Stimulated activated CD4-positive, alpha-beta T cell treated with anti-CD3 and anti-CD28 coated beads, Interleukin-1b, Interleukin-23, amount 100 ng/mL, for 4 hours (primary cell): Measurements from ENCODE around the gene TNNI2.
"Not testable (repeated sequence)": the region's sequence is repeated elsewhere in the genome, so short reads cannot be mapped to it uniquely, and the experiment has no call there.

Experiments
- DNase-seq, 2 donors: peaks; one replicate each; pipeline ENCODE4 v3.0.0-alpha.2; 2020; ENCODE audit warnings: low read depth in 2 of 2

TNNI2 gene

GRCh38 chr11:1875093-1875850 lies 36.5 kb downstream of the TNNI2 start:
- no peak for DNase-seq

GRCh38 chr11:1875851-1876301 lies 37.1 kb downstream of the TNNI2 start:
- not testable (repeated sequence) for DNase-seq

GRCh38 chr11:1876361-1877063 lies 37.7 kb downstream of the TNNI2 start:
- no peak for DNase-seq

DNA sequence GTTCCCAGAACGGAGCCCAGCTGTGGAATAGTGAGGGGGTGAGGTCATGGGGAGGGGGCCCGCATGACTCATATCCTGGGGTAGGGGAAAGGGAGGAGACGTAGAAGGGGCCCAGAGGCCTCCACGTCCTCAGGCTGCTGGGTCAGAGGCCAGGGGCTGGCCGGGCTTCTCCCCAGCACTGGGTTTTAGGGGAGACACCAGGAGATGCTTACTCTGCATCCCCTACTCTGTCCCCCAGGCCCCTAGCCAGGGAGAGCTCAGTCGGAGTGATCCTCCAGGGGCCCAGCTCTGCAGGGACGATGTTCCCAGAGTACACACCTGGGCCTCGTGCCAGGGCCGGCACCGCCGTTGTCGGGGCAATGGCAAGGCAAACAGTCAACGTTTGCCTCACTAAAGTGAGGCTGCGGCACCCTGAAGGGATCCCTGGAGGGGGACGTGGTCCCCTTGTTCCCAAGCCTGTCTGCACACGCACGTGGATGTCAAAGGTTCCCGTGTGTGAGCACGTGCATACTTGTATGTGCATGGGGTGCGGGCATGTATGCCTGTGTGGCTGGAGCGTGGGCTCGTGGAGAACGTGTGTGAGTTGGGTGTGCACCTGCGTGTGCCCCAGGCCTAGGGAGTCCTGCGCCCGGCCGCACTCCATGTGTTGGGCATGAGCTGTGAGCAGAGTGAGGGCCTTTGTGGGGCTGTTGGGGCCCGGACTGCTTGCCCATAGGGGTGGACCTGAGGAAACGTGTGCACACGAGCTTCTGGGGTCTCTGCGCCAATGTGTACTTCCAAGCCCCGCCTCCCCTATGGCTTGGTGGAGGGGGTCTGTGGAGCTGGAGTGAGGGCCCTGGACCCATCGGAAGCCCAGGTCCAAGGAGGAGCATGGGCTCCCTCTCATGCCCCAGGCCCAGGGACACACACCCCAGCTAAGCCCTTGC lies 38.7 kb downstream of the TNNI2 start:
- no peak for DNase-seq

- no peak for DNase-seq
These were observed 39.6 kb downstream of the TNNI2 start for GRCh38 chr11:1878137-1879031.

DNA sequence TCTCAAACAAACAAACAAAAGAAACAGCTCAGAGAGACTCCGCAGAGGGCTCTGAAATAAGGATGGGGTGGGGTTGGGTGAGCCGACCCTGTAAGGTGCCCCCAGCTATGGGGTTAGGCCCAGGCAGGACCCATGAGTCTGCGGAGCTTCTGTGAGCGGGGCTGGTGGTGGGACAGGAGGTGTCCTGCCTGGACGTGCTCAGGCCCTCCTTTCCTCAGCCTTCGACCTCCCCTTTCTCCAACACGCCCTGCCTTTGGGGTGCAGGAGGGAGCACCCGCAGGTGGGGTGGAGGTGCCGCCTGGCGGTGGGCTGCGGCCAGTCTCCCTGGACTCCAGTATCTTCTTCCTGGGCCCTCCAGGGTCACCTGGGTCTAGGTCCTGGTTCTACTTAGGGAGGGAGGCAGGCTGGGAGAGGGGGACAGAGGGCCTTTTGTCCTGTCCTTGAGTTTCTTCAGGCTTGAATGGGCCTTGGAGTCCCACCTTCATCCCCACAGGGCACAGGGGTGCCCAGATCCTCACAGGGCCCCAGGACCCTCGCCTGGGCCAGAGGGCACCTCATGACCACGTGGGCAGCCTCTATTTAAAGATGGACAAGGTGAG lies 40.7 kb downstream of the TNNI2 start:
- DNase-seq: no peak

GRCh38 chr11:1879941-1880720 lies 41.4 kb downstream of the TNNI2 start:
- DNase-seq: no peak

GRCh38 chr11:1880746-1881441 lies 42.1 kb downstream of the TNNI2 start:
- DNase-seq: no peak

DNA sequence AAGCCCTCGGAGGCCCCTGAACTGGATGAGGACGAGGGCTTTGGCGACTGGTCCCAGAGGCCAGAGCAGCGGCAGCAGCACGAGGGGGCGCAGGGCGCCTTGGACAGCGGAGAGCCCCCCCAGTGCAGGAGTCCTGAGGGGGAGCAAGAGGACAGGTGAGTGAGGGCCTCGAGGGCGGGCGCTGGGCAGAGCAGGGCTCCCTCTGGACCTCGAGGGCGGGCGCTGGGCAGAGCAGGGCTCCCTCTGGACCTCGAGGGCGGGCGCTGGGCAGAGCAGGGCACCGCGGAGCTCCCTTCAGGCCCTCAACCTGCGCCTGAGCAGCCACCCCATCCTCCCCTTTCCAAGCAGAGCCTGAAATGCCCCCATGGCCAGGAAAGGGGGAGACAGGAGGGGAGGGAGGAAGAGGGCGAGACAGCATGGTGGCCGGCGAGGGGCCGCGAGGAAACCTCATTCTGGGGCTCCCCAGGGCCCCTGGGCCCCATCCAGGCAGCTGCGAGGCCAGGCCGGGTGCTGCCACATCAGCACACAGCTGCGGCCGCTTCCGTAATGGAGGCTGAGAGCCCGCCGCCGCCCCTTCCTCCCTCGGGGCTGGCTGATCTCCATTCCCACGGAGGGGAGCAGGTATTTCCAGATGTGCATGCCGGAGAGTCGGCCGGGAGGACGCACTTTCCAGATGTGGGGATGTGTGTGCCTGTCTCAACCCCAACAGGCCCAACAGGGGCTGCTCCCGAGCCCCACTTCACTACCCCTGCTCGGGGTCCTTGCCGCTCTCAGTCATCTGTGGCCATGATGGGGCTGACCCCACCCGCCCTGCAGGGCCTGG lies 42.9 kb downstream of the TNNI2 start:
- no peak for DNase-seq

- DNase-seq: peak; percentile 81 to 85
These were observed 43.8 kb downstream of the TNNI2 start for GRCh38 chr11:1882265-1883238.

- DNase-seq: no peak
These were observed 44.8 kb downstream of the TNNI2 start for GRCh38 chr11:1883346-1884302.

DNA sequence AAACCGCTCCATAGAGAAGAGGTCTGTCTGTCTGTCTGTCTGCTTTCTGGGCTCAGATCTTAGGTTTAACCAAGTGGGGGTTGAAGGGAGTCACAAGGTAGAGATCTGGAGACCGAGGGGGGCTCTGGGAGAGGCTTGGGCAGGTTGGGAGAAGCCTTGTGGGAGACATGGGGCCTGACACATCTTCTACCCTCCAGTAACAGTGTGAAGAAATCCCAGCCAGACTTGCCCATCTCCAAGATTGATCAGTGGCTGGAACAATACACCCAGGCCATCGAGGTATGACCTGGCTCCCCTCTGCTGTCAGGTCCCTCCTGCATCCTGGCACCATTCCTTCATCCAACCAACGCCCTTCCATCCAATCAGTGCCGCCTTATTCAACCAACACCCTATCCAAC lies 45.5 kb downstream of the TNNI2 start:
- DNase-seq: no peak

- DNase-seq: not testable (repeated sequence)
These were observed 47.8 kb downstream of the TNNI2 start for GRCh38 chr11:1886551-1886950.

- no peak for DNase-seq
These were observed 48.9 kb downstream of the TNNI2 start for GRCh38 chr11:1887451-1888346.

DNA sequence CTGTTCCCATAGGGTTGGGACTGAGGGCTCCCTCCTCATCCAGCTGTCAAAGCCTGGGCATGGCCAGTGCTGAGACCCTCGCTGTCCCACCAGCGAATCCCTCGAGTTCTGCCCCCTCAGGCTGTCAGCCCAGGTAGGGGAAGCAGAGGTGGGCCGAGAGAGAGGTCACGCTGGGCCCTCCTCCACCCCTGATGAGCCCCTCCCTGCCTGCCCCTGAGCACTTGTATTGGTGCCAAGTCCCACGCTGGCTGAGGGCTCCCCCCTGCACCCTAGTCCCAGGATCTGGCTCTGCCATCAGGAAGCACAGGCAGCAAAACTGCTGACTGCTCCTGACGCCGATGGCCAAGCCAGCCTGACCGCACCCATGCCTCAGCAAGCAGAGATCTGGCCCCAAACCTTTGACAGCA lies 49.6 kb downstream of the TNNI2 start:
- DNase-seq: no peak
